GM10847 (cell line): ENCODE data around the gene PRPH2.

ENCODE experiments used
- POLR2A ChIP-seq: IDR thresholded peaks from 2 replicates; pipeline ENCODE4 v1.6.1; 2011; ENCODE audit not compliant: insufficient read length; ENCODE audit errors: extremely low read depth

Gene PRPH2

DNA sequence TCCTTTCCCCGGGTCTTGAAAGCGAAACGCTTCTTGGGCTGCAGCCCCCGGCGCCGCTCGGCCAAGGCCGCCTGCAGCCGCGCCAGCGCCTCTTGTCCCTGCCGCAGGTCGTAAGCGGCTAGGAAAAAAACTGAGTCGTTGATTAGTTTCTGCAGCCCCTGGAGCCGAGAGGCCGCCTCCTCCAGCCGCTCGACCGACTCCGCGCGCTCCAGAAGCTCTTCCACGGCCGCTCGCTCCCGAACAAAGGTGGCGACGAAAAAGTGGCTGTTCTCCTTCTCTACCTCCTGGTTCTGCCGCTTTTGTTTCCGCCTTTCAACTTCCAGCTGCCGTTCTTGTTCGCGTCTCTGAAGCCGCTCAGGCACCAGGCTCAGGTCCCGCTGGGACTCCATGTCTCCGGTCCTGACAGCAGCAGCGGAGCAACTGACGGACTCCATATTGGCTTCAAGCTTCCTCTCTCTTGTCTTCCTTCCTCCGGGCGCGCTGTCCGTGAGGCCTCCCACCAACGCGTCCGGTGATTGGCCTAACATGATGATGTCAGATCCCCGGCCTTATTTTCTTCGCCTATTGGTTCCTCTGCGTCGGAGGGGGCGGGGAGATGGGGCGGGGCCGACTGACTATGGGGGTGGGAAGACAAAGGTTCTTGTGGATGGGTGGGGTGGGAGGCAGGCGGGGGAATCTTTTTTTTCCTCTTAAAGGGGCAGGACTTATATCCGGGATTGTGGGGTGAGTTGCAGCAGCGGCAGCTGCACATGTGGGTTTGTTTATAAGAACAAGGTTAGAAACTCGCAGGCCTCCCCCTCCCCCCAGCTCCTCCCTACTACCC, 23.5 kb upstream of the PRPH2 start, which contains the start of gene TBCC:
TSS of gene TBCC (minus strand) at position 464 of the 823 bp plus-strand sequence. CDS start at position 434, 30 bp downstream.
- TF ChIP-seq POLR2A: peak; percentile 92

DNA sequence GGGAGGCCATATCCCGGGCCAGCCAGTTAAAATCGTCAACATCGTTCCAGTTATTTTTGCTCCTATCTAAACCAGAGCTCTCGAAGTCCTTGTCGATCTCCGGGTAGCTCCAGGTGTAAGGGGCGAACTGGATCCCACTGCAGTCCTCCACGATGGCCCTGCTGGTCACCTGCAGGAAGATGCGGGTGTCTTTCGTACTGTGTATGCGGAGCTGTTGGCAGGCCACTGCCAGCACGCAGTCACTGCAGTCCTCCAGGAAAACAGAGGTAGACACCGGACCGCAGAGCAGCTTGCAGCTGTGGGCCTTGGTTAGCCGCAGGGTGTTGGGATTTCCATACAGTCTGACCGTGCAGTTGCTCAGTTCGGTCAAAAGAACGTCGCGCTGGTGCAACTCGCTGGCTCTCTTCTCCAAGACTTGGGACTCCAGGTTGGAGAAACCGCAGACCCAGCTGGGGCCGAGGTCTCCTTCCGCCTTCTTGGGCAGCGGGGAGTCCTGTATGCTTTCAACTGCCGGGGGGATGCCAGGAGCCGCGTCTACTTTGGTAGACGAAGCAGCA, 22.8 kb upstream of the PRPH2 start:
- no peak for TF ChIP-seq POLR2A

DNA sequence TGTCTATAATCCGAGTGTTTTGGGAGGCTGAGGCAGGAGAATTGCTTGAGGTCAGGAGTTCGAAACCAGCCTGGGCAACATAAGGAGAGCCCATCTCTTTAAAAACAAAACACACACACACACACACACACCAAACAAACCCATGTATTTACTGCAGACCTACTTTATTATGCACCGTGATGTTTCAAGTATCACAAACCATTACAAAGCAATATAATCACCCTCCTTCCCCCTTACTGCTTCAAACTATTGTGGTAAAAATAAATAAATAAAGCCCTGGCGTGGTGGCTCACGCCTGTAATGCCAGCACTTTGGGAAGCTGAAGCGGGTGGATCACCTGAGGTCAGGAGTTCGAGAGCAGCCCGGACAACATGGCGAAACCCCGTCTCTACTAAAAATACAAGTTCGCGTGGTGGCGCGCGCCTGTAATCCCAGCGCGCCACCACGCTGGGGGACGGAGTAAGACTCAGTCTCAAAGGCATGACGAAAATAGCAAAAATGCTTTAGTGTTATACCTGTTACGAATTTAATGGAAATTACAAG, 22.0 kb upstream of the PRPH2 start:
- no peak for TF ChIP-seq POLR2A

DNA sequence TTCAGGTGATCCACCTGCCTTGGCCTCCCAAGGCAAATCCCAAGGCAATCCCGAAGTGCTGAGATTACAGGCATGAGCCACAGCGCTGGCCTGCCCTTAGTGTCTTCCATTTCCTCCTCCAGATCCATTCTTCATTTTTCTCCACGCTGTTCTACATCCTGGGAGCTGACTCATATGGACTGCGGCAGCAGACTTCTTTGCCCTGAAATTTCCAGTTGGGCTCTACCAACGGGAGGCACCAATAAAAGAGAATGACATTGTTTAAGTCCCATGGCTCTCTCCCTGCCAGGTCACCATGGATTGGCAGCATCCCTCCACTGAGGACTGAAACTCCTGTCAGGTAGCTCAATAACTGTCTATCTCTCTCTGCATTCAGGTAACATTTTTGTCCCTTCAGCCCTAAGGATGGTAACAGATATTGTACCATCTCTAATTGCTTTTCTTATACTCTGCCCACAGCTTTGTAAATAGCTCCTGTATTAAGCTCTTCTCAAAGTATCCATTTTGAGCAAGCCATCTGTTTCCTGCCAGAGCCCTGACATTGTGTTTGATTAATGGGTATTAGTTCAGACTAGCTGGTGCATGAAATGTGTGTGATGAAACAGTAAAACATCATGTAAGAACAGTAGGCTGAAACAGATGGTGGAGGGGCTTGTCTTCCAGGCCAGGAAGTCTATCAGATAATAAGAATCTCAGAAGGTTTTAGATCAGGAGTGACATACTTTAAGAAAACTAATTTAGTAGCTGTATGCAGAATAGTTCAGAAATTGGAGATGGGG, 19.9 kb upstream of the PRPH2 start:
- no peak for TF ChIP-seq POLR2A

DNA sequence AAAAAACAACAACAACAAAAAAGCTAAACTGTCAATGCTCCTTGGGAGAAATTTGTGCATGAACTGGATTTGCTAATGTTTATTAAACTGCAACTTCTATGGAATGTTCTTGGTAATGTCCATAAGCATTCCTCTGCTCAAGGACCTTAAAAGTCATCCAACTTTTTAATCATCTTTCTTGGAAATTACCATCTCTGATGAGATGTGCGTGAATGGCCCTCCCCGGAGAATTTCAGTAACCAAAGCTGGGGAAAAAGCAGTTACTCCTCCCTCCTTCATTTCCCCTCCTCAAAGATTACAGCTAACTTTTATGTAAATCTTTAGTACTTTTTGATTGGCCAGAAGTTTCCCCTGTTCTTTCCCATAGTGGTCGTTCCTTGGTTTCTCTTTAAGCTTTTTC, 18.3 kb upstream of the PRPH2 start:
- no peak for TF ChIP-seq POLR2A

DNA sequence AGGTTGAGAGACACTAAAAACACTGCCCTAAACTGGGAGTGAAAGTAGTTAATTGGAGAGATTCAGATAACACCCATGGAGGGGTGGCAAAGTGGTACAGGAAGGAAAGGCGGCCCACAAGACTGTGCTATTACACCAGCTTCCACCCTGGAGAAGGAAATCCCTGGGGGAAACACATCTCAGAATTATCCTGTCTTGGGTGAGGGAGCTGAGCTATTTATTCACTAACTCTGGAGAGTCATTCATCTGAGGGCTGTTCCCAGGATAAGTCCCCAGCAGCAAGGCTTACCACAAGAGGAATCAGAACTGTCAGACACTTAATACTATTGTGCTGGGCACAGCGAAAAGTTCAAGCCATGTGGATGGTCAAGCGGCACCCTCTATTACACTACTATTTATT, 13.6 kb upstream of the PRPH2 start:
- no peak for TF ChIP-seq POLR2A

DNA sequence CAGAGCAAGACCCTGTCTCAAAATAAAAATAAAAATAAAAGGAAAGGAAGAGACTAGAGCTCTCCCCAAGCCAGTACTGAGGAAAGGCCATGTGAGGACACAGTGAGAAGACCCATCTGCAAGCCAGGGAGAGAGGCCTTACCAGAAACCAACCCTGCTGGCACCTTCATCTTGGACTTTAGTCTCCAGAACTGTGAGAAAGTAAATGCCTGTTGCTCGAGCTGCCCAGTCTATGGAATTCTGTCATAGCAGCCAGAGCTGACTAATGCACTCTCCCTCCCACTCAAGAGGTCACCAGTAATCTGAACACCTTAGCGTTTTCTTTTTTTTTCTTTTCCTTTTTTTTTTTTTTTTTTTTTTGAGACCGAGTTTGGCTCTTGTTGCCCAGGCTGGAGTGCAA, 7.3 kb upstream of the PRPH2 start:
- TF ChIP-seq POLR2A: no peak

DNA sequence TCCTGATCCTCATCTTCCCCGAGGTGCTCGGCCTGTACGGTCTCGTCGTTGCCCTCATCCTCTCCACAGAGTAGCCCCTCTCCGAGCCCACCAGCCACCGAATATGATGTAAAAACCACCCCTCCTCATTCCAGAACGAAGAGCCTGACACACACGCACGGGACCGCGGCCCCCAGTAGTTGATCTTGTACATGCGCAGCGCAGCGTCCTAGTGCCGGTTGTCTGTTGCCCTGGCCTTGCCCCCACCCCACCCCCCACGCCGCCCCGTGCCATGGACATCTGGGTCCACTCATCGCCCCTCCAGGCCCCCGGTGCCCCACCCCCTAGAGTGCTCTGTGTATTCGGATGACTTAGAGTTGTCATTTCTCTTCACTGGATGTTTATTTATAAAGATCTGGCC, 5.2 kb upstream of the PRPH2 start:
- TF ChIP-seq POLR2A: no peak

DNA sequence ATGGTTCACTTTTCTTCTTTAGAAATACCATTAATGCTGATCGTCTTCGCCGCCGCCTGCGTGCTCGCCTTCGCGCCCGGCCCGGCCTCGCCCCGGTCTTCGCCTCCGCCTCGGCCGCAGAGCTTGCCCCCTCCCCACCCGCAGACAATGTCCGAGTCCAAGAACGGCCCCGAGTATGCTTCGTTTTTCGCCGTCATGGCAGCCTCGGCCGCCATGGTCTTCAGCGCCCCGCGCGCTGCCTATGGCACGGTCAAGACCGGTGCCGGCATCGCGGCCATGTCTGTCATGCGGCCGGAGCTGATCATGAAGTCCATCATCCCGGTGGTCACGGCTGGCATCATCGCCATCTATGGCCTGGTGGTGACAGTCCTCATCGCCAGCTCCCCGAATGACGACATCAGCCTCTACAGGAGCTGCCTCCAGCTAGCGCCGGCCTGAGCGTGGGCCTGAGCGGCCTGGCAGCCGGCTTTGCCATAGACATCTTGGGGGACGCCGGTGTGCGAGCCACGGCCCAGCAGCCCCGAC, 4.8 kb upstream of the PRPH2 start:
- TF ChIP-seq POLR2A: no peak

DNA sequence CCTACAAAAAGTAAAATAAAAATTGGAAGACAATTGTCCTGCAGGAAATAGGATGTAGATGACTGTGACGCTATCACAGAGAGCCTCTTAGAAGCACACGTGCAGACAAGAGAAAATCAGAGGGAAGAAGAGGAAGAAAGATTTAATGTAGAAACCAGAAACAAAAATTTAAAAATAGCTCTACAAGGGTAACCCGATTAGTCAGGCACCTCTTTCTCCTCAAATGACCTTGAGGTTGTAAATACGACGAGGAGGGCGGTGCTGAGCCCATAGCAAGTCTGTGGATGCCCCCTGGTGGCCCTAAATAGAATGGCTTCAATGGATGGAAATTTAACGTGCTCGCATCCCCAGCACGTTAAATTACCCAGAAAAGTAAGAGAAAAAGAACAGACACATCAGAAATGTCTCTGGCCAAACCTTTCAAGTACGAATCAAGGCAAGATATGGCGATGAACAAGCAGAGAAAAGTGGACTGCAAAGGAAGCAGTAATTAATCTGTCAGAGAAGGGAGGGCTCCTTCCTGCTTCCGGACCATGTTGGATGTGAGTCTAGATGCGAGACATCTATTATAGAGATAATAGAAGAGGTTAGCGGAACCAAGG, 4.2 kb upstream of the PRPH2 start:
- no peak for TF ChIP-seq POLR2A

DNA sequence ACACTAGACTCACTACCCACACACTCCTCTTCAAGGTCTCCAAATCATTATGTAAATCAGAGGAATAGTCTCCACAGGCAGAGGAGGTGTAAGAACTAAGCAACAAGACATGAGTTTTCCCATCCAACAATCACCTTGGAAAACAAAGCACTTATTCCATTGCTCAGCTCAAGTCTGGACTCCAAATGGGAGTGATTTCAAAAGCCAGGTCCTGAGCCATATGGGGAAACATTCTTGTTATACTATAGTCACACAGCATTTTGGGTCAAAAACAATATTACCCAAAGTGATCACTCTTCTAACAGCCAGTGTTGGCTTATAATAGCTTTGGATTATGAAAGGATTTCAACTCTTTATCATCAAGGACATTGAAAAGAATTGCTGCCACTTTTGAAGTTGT, 3.6 kb upstream of the PRPH2 start:
- TF ChIP-seq POLR2A: no peak

DNA sequence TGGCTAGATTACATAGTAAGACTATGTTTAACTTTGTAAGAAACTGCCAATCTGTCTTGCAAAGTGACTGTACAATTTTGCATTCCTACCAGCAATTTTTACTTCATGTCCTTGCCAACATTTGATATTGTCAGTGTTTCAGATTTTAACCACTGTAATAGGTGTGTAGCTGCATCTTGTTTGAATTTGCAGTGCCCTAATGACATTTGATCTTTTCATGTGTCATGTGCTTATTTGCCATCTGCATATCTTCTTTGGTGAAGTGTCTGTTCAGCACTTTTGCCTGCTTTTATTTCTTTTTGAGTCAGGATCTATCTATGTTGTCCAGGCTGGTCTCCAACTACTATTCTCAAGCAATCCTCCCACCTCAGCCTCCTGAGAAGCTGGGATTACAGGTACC, 2.4 kb upstream of the PRPH2 start:
- no peak for TF ChIP-seq POLR2A

DNA sequence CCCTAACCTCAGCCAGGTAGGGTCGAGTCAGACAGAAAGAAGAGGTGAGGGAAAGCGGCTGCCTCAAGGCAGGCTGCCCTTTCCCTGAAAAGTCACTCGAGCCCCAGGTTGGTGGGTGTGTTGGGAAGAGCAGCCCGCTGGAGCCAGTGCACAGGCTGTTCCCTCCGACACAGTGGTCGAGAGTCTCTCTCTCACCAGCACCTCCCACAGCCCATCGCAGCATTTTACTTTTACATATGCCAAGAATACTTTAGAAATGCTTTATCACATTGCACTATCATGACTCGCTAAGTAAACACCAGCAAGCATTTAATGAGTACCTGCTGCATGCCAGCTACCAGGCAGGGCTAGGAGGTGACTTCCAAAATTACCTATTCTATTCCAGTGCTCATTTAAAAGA, 1.7 kb downstream of the PRPH2 start:
- TF ChIP-seq POLR2A: no peak

DNA sequence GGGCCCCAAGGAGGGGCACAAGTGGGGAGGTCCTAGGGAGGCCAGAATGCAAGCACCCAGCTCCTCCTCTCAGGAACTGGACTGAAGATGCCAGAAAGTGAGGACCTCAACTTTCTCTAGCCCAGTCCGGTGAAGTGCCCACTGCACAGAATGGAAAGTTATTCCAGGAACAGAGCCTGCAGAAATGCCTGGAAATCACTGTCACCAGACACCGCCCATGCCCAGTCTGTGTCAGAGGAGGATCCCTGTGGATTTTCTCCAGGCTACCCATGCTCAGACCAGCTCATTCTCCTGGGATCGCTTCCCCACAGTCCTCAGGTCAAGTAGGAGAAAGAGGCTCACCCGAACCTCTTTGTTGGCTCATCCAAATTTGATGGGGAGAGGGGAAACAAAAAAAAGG, 6.5 kb downstream of the PRPH2 start:
- TF ChIP-seq POLR2A: no peak

DNA sequence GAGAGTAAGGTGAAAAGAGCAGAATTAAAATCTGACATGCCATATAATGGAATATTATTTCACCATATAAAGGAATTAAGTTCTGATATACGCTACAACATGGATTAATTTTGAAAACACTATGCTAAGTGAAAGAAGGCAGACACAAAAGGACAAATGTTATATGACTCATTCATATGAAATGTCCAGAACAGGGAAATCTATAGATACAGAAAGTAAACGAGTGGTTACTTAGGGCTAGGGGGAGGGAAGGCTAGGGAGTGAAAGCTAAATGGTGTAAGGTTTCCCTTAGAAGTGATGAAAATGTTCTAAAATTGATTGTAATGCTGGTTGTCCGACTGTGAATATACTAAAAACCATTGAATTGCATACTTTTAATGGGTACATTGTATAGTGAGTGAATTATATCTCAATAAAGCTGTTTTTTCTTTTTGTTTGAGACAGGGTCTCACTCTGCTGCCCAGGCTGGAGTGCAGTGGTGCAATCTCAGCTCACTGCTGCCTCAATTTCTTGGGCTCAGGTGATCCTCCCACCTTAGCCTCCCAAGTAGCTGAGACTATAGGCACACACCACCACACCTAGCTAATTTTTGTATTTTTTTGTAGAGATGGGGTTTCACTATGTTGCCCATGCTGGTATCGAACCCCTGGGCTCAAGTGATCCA, 8.2 kb downstream of the PRPH2 start:
- TF ChIP-seq POLR2A: no peak

DNA sequence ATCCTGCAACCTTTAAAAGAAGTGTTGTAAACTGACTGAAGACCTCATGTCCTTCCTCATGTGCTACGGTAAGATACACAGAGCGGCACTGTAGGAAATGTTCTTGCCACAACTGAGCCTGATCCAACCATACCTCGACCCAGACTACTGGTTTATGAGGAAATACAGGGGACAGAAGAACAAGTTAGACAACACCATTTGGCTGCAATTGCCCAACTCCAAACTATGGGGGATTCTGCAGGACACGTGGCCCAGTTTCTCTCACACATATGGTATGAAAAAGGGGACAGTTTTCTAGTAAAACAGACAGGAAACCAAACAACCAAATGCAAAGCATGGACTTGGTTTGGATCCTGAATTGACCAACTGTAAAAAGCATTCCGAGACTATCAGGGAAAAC, 10.5 kb downstream of the PRPH2 start:
- no peak for TF ChIP-seq POLR2A
